ENCODE measurements around the gene SAMD11. TPM values are rescaled to one million over a fixed set of nuclear protein-coding genes. Genes with fewer than 3 reads are reported as not detected.

Gene SAMD11
- total RNA-seq, 1 donor from 2014 or later = 6.0 TPM

DNA sequence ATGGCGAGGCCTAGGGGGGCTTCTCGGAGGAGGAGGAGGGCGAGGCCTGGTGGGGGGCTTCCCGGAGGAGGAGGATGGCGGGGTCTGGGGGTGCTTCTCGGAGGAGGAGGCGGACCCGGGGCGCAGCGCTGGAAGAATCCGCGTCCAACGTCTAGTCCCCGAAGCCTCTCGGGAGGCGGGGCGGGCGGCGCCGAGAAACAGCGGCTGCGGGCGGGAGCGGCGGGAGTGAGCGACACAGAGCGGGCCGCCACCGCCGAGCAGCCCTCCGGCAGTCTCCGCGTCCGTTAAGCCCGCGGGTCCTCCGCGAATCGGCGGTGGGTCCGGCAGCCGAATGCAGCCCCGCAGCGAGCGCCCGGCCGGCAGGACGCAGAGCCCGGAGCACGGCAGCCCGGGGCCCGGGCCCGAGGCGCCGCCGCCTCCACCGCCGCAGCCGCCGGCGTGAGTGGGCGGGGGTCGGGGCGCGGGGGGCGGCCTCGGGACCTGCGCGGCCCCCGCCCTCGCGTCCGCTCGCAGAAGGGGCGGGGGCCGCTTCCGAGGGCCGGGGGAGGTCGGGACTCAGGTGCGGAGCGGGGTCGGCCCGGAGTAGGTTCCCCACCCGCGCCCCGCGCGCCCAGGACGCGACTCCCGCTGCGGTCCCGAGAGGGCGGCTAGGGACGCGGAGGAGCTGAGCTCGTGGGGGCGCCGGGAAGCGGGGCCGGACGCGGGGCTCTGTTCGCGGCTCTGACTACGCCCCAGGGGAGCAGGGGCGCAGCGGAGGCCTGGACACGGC lies 36.8 kb downstream of the SAMD11 start, which contains the start of gene KLHL17:
Gene KLHL17, plus strand, starts transcription at position 222 of the 769 bp plus-strand sequence. Its CDS starts 110 bp downstream, at position 332.
- Histone ChIP-seq H2AFZ (ENCODE audit: low read depth, low read length) (peak within 1 kb of the TSS; percentile 41), H3K79me2 (ENCODE audit: insufficient read depth, low read length) (peaks cover 38% of the 10 kb centered on the region), H3K4me1 (ENCODE audit: insufficient read depth, low read length) (peaks cover 4% of the 10 kb centered on the region), H4K20me1 (ENCODE audit: insufficient read depth, low read length) (peaks cover 26% of the 10 kb centered on the region), H3K9me3 (ENCODE audit: insufficient read depth, low read depth, low read length) (no peaks in the 10 kb centered on the region), H3K4me2 (ENCODE audit: low read length) (peak within 1 kb of the TSS; percentile 100), H3K27ac (ENCODE audit: low read depth, low read length) (no peak within 1 kb of the TSS), H3K36me3 (ENCODE audit: insufficient read depth, low read length) (peaks cover 8% of the 10 kb centered on the region), H3K4me3 (ENCODE audit: insufficient read depth, low read depth, low read length) (peak within 1 kb of the TSS; percentile 97), H3K9ac (ENCODE audit: low read length) (peak within 1 kb of the TSS; percentile 63), H3K27me3 (ENCODE audit: insufficient read depth, low read length) (no peaks in the 10 kb centered on the region)
- Mint-ChIP-seq H3K9me3 (ENCODE audit: unreplicated experiment) (no peaks in the 10 kb centered on the region), H3K4me1 (ENCODE audit: low read depth, unreplicated experiment) (peaks cover 7% of the 10 kb centered on the region), H3K4me3 (ENCODE audit: unreplicated experiment) (peak within 1 kb of the TSS; percentile 76), H3K36me3 (ENCODE audit: low read depth, unreplicated experiment) (peaks cover 6% of the 10 kb centered on the region), H3K27me3 (ENCODE audit: low read depth, unreplicated experiment) (no peaks in the 10 kb centered on the region), H3K27ac (ENCODE audit: unreplicated experiment) (peak within 1 kb of the TSS; percentile 18)
- FAIRE-seq = no peak
- DNase-seq (ENCODE audit: low read depth) = no peak
- TF ChIP-seq EZH2 (IDR thresholded peaks at IDR 0.05; ENCODE audit: insufficient read depth, low read length) = no peak
- no peak for TF ChIP-seq CTCF (IDR thresholded peaks at IDR 0.05; ENCODE audit: insufficient read depth, low read depth, low read length)

GRCh38 chr1:961132-961669 lies 37.5 kb downstream of the SAMD11 start:
- TF ChIP-seq CTCF (IDR thresholded peaks at IDR 0.05; ENCODE audit: insufficient read depth, low read depth, low read length) (no peak), EZH2 (IDR thresholded peaks at IDR 0.05; ENCODE audit: insufficient read depth, low read length) (no peak)
- Mint-ChIP-seq H3K27me3 (ENCODE audit: low read depth, unreplicated experiment) (no peaks in the 10 kb centered on the region), H3K4me1 (ENCODE audit: low read depth, unreplicated experiment) (peaks cover 7% of the 10 kb centered on the region), H3K4me3 (ENCODE audit: unreplicated experiment) (no peak overlapping the region), H3K9me3 (ENCODE audit: unreplicated experiment) (no peaks in the 10 kb centered on the region), H3K36me3 (ENCODE audit: low read depth, unreplicated experiment) (peaks cover 6% of the 10 kb centered on the region), H3K27ac (ENCODE audit: unreplicated experiment) (peak overlapping the region; percentile 18)
- Histone ChIP-seq H3K27ac (ENCODE audit: low read depth, low read length) (no peak overlapping the region), H4K20me1 (ENCODE audit: insufficient read depth, low read length) (peaks cover 26% of the 10 kb centered on the region), H3K27me3 (ENCODE audit: insufficient read depth, low read length) (no peaks in the 10 kb centered on the region), H3K36me3 (ENCODE audit: insufficient read depth, low read length) (peaks cover 8% of the 10 kb centered on the region), H3K4me3 (ENCODE audit: insufficient read depth, low read depth, low read length) (peak overlapping the region; percentile 49), H3K9ac (ENCODE audit: low read length) (peak overlapping the region; percentile 63), H3K4me1 (ENCODE audit: insufficient read depth, low read length) (peaks cover 11% of the 10 kb centered on the region), H2AFZ (ENCODE audit: low read depth, low read length) (no peak overlapping the region), H3K4me2 (ENCODE audit: low read length) (peak overlapping the region; percentile 100), H3K9me3 (ENCODE audit: insufficient read depth, low read depth, low read length) (no peaks in the 10 kb centered on the region), H3K79me2 (ENCODE audit: insufficient read depth, low read length) (peaks cover 35% of the 10 kb centered on the region)
- FAIRE-seq = no peak
- no peak for DNase-seq (ENCODE audit: low read depth)

Data from astrocyte (in vitro differentiated cells and primary cell).